ENCODE measurements around the gene NUDT4. TPM values are rescaled to one million over a fixed set of nuclear protein-coding genes. Genes with fewer than 3 reads are reported as not detected.

The NUDT4 gene
- total and polyA plus RNA-seq, 2 of the 8 experiments (the other 6 are each of a cell fraction or from before 2014, with no cell fraction given) = 17.3 to 71.7 TPM

DNA sequence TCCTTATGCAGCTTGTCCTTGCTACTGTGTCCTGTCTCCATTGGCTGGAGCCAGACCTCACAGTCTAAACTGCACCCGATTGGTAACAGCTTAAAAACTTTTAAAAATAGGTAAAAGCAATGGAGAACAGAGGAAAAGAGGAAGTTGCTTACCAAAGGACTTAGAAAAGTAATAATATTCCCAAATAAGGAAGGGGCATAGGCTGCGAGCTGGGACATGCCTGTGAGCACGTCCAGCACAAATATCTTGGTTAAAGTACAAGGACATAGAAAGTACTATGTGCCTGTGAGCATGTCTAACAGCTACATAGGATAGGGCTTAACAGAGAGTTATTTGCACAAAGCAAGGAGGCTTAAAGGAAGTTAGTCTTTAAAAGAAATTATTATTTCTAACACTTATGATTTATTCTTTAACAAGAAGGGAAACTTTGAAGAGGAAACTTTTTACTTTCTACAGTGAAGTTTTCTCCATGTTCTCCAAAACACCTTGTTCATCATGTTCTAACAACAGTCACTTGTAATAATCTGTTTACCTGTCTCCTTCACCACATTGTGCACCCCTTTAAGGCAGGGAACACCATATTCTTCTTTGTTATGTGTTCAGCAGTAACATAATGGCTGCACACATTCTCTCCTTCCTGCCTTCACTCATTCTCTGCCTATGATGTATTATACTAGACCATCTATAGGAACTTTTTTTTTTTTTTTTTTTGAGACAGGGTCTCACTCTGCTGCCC is 73.9 kb downstream of the NUDT4 start:
- Histone ChIP-seq H4K91ac (replicated peaks; ENCODE audit: insufficient read length, low read length) (no peak overlapping the region), H2AK5ac (ENCODE audit: low read depth, low read length) (no peak overlapping the region), H3K36me3 (ENCODE audit: control insufficient read depth in 2 of 4, insufficient read depth in 4 of 4, low read length in 3 of 4) (no peaks in the 10 kb centered on the region), H3K9ac (replicated peaks in 1 of 4; ENCODE audit: extremely low read depth in 1 of 4, low read depth in 3 of 4, low read length in 3 of 4) (no peak overlapping the region), H3K23me2 (ENCODE audit: low read depth, low read length) (no peaks in the 10 kb centered on the region; the same call in 1 of the 2 replicates), H3K27me3 (replicated peaks in 1 of 4; ENCODE audit: control insufficient read depth in 3 of 4, extremely low read depth in 1 of 4, insufficient read depth in 3 of 4, low read length in 3 of 4) (no peaks in the 10 kb centered on the region), H4K5ac (ENCODE audit: insufficient read length, low read depth, low read length) (no peak overlapping the region), H3K4me1 (replicated peaks in 1 of 4; ENCODE audit: control insufficient read depth in 3 of 4, insufficient read depth in 4 of 4, low read length in 3 of 4) (no peaks in the 10 kb centered on the region), H4K8ac (ENCODE audit: extremely low read depth, insufficient read depth, low read length) (no peak overlapping the region), H3K4ac (replicated peaks; ENCODE audit: insufficient read length, low read depth, low read length) (no peak overlapping the region), H2AFZ (ENCODE audit: low read length) (no peak overlapping the region), H3K79me2 (ENCODE audit: control insufficient read depth in 1 of 2, insufficient read depth in 2 of 2, low read length in 2 of 2) (no peaks in the 10 kb centered on the region), H3K4me2 (ENCODE audit: insufficient read depth in 1 of 2, low read depth in 2 of 2, low read length in 2 of 2) (no peak overlapping the region), H2BK20ac (ENCODE audit: low read length) (no peak overlapping the region), H3K18ac (ENCODE audit: extremely low read depth, low read length) (no peak overlapping the region), H3K9me3 (ENCODE audit: insufficient read depth in 2 of 2, low read depth in 1 of 2, low read length in 1 of 2) (no peaks in the 10 kb centered on the region), H3K56ac (replicated peaks; ENCODE audit: insufficient read length, low read depth, low read length) (no peak overlapping the region), H2BK5ac (ENCODE audit: low read depth, low read length) (no peak overlapping the region), H2BK15ac (ENCODE audit: low read length) (no peak overlapping the region), H4K20me1 (replicated peaks in 1 of 2; ENCODE audit: control insufficient read depth in 1 of 2, insufficient read depth in 2 of 2, low read length in 2 of 2) (no peaks in the 10 kb centered on the region), H3K79me1 (ENCODE audit: low read depth, low read length) (no peaks in the 10 kb centered on the region), H2BK12ac (ENCODE audit: low read depth, low read length) (no peak overlapping the region), H3K23ac (ENCODE audit: insufficient read length) (no peak overlapping the region), H3K27ac (ENCODE audit: low read depth, low read length) (no peak overlapping the region), H3K14ac (ENCODE audit: insufficient read length) (no peak overlapping the region), H3K4me3 (ENCODE audit: extremely low read depth in 1 of 4, insufficient read depth in 2 of 4, low read depth in 3 of 4, low read length in 4 of 4) (no peak overlapping the region), H2BK120ac (replicated peaks; ENCODE audit: low read depth, low read length) (no peak overlapping the region)
- FAIRE-seq (no peak), DNase-seq (ENCODE audit: low read depth in 1 of 2, low spot score in 2 of 2) (no peak)
- ChIA-PET CTCF (ENCODE audit: partially characterized antibody) (interaction anchor here (1.7 kb wide), 1 partner anchor 651 kb away, joined by 4 read pairs; no protein-coding TSS in a partner anchor), POLR2A (ENCODE audit: partially characterized antibody) (interaction anchor here (0.7 to 0.9 kb wide), 2 partner anchors 9 to 18 kb away, joined by 3 to 4 read pairs; no protein-coding TSS in a partner anchor)
- 90% methylated on average over 3 of the region's 3 CpGs; no CpG with 5 or more reads in 1 of the 2 experiments for WGBS, 2 experiments (ENCODE audit: extremely low coverage in 1 of 2, insufficient coverage in 1 of 2, insufficient read length in 1 of 2, insufficient replicate concordance in 2 of 2, low coverage in 1 of 2, low lambda C conversion rate in 2 of 2, missing lambda C conversion rate in 1 of 2)
- TF ChIP-seq CHD2 (IDR thresholded peaks at IDR 0.05; ENCODE audit: low read length) = no peak
- TF ChIP-seq CBX8 (IDR thresholded peaks at IDR 0.05; ENCODE audit: borderline replicate concordance, low read depth, low read length) = no peak
- no peak for TF ChIP-seq NANOG (IDR thresholded peaks at IDR 0.05; ENCODE audit: insufficient read depth, low read depth, low read length, poor library complexity, severe bottlenecking)
- TF ChIP-seq HDAC2 (IDR thresholded peaks at IDR 0.05; ENCODE audit: borderline replicate concordance in 1 of 2, low read depth in 2 of 2, low read length in 2 of 2) = no peak
- TF ChIP-seq TEAD4 (IDR thresholded peaks at IDR 0.05; ENCODE audit: low read depth, low read length) = no peak
- no peak for TF ChIP-seq TCF12 (IDR thresholded peaks at IDR 0.05; ENCODE audit: low read depth, low read length)
- no peak for TF ChIP-seq BACH1 (IDR thresholded peaks at IDR 0.05; ENCODE audit: low read length)
- no peak for TF ChIP-seq POLR2A (IDR thresholded peaks at IDR 0.05; ENCODE audit: control extremely low read depth in 1 of 2, low read depth in 2 of 2, low read length in 2 of 2)
- no peak for TF ChIP-seq TBP (IDR thresholded peaks at IDR 0.05; ENCODE audit: low read depth, low read length)
- no peak for TF ChIP-seq CREB1 (IDR thresholded peaks at IDR 0.05)
- TF ChIP-seq SP1 (IDR thresholded peaks at IDR 0.05; ENCODE audit: low read depth, low read length) = no peak
- TF ChIP-seq HDAC6 (IDR thresholded peaks at IDR 0.05; ENCODE audit: low read depth, low read length) = no peak
- no peak for TF ChIP-seq FOSL1 (IDR thresholded peaks at IDR 0.05; ENCODE audit: insufficient read depth, low read depth, low read length)
- TF ChIP-seq POLR2AphosphoS5 (IDR thresholded peaks at IDR 0.05; ENCODE audit: low read depth, low read length) = no peak

Measured in H1 (cell line).